Natural killer cell (primary cell): ENCODE data around the gene MICAL2. TPM values are rescaled to one million over a fixed set of nuclear protein-coding genes. Genes with fewer than 3 reads are reported as not detected.

Source experiments
- ATAC-seq, 3 donors: fragments of 150-1000 bp in 2 of 3; fragments of 200-7000 bp in 1 of 3; cut with Tn5 transposase; 1 replicate in 1 of 3; 2 replicates in 2 of 3; pipeline ENCODE4 v1.10.0; 2021; ENCODE audit warnings: mild to moderate bottlenecking in 2 of 3, moderate library complexity in 2 of 3
- DNase-seq, 2 donors: peaks; one replicate each; pipeline versions ENCODE4 v3.0.0 to v3.0.0-alpha.2; 2013 to 2021; ENCODE audit warnings: mixed read lengths in 1 of 2
- H3K27ac ChIP-seq: one replicate; pipeline ENCODE4 v1.5.1; 2013; ENCODE audit warnings: mild to moderate bottlenecking, low read length
- H3K27me3 ChIP-seq: one replicate; pipeline ENCODE4 v1.6.1; 2013; ENCODE audit warnings: low read length; ENCODE audit not compliant: control insufficient read depth, insufficient read depth
- H3K36me3 ChIP-seq: one replicate; pipeline ENCODE4 v1.6.1; 2013; ENCODE audit warnings: low read length; ENCODE audit not compliant: control insufficient read depth, insufficient read depth
- H3K4me1 ChIP-seq: one replicate; pipeline ENCODE4 v1.6.1; 2013; ENCODE audit warnings: low read length; ENCODE audit not compliant: control insufficient read depth, insufficient read depth
- H3K4me3 ChIP-seq: one replicate; pipeline ENCODE4 v1.5.1; 2013; ENCODE audit warnings: low read length
- H3K9me3 ChIP-seq: one replicate; pipeline ENCODE4 v1.6.1; 2013; ENCODE audit warnings: low read length; ENCODE audit not compliant: control insufficient read depth, insufficient read depth
- H3K27ac Mint-ChIP-seq, 2 donors: one replicate each; pipeline ENCODE4 v1.8.0; 2022; ENCODE audit warnings: mild to moderate bottlenecking in 2 of 2, mixed read lengths in 2 of 2, moderate library complexity in 1 of 2
- H3K27me3 Mint-ChIP-seq, 2 donors: one replicate each; pipeline ENCODE4 v1.8.0; 2022; ENCODE audit warnings: low read depth in 2 of 2, mixed read lengths in 2 of 2
- H3K36me3 Mint-ChIP-seq: one replicate; pipeline ENCODE4 v1.8.0; 2022; ENCODE audit warnings: mixed read lengths
- H3K4me1 Mint-ChIP-seq, 2 donors: one replicate each; pipeline ENCODE4 v1.8.0; 2022; ENCODE audit warnings: mixed read lengths in 2 of 2
- H3K4me3 Mint-ChIP-seq: one replicate; pipeline ENCODE4 v1.8.0; 2022; ENCODE audit warnings: mild to moderate bottlenecking, moderate library complexity, mixed read lengths
- H3K9me3 Mint-ChIP-seq, 2 donors: one replicate each; pipeline ENCODE4 v1.8.0; 2022; ENCODE audit warnings: mixed read lengths in 2 of 2
- CTCF ChIP-seq: fragments of 200-600 bp; IDR thresholded peaks from one replicate; pipeline ENCODE4 v1.8.0; 2022; ENCODE audit warnings: antibody characterized with exemption
- WGBS: methylation state at CpG from one replicate; pipeline ENCODE4 v1.1.7; 2013; ENCODE audit warnings: missing lambda C conversion rate; ENCODE audit not compliant: insufficient coverage; 5-methylcytosine and 5-hydroxymethylcytosine counted together
- intact Hi-C: fragments of 100-400 bp; cut with micrococcal nuclease; formaldehyde crosslinking; loops from one replicate; pipeline ENCODE4 v1.14.2; 2022
- total RNA-seq, 4 donors: library from RNA; stranded (reverse); fragments of 120-200 nt in 1 of 4; gene quantifications; one replicate each; pipeline versions ENCODE4 v1.2.3 to v1.2.4, GENCODE V29; 2013 to 2022

The MICAL2 gene
- total RNA-seq, 3 donors from 2014 or later (not counting 1 experiment from before 2014, with no cell fraction given), result 54.6 to 68.6 (median 57.4) TPM

DNA sequence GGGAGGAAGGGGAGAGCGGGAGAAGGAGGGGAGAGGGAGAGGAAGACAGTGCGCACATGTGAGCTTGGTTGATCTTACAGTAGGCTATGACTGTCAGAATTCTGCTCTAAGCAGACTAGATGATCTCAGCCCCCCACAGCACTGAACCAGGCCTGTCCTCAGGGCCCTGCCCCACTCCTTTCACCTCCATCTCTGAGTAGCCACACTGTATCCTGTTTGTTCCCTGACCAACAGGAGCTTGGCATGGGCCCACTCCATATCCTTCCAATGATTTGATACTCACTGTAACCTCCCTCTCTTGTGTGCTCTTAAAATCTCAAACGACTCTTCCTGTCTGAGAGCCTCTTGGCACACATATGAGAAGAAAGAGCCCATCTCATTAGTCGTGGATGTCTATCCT lies 180.9 kb downstream of the MICAL2 start:
- Mint-ChIP-seq H3K4me3 (no peak overlapping the region), H3K4me1 (peaks cover 7 to 8% of the 10 kb centered on the region in 2 donors), H3K9me3 (no peaks in the 10 kb centered on the region), H3K36me3 (no peaks in the 10 kb centered on the region), H3K27me3 (no peaks in the 10 kb centered on the region), H3K27ac (no peak overlapping the region)
- intact Hi-C loops, result no loop called here
- Histone ChIP-seq H3K9me3 (no peaks in the 10 kb centered on the region), H3K27ac (no peak overlapping the region), H3K36me3 (no peaks in the 10 kb centered on the region), H3K4me3 (no peak overlapping the region), H3K27me3 (no peaks in the 10 kb centered on the region), H3K4me1 (peaks cover 9% of the 10 kb centered on the region)
- WGBS, result 88% methylated on average over 4 of the region's 4 CpGs
- DNase-seq (no peak), ATAC-seq (no peak)
- TF ChIP-seq CTCF, result no peak

GRCh38 chr11:12291766-12292165 lies 181.4 kb downstream of the MICAL2 start:
- H3K4me3 Mint-ChIP-seq, result no peak overlapping the region
- H3K9me3 ChIP-seq, result no peaks in the 10 kb centered on the region
- H3K27ac ChIP-seq, result no peak overlapping the region
- H3K27me3 Mint-ChIP-seq, result no peaks in the 10 kb centered on the region
- H3K36me3 ChIP-seq, result no peaks in the 10 kb centered on the region
- no peaks in the 10 kb centered on the region for H3K9me3 Mint-ChIP-seq
- WGBS, result 78% methylated on average over 4 of the region's 4 CpGs
- DNase-seq (no peak), ATAC-seq (no peak)
- no peaks in the 10 kb centered on the region for H3K27me3 ChIP-seq
- H3K4me1 Mint-ChIP-seq, result peaks cover 7 to 8% of the 10 kb centered on the region in 2 donors
- intact Hi-C loops, result no loop called here
- no peak for TF ChIP-seq CTCF
- peaks cover 9% of the 10 kb centered on the region for H3K4me1 ChIP-seq
- H3K27ac Mint-ChIP-seq, result no peak overlapping the region
- H3K4me3 ChIP-seq, result no peak overlapping the region
- no peaks in the 10 kb centered on the region for H3K36me3 Mint-ChIP-seq

GRCh38 chr11:12292766-12293165 lies 182.4 kb downstream of the MICAL2 start:
- Mint-ChIP-seq H3K36me3 (no peaks in the 10 kb centered on the region), H3K4me1 (peaks cover 7 to 8% of the 10 kb centered on the region in 2 donors), H3K27me3 (no peaks in the 10 kb centered on the region), H3K9me3 (no peaks in the 10 kb centered on the region), H3K4me3 (no peak overlapping the region), H3K27ac (no peak overlapping the region)
- no peaks in the 10 kb centered on the region for H3K27me3 ChIP-seq
- no peak for ATAC-seq
- TF ChIP-seq CTCF, result no peak
- intact Hi-C loops, result no loop called here
- no peak for DNase-seq
- no peak overlapping the region for H3K27ac ChIP-seq
- H3K4me3 ChIP-seq, result no peak overlapping the region
- peaks cover 9% of the 10 kb centered on the region for H3K4me1 ChIP-seq
- WGBS, result 88% methylated on average over 1 of the region's 1 CpG
- H3K9me3 ChIP-seq, result no peaks in the 10 kb centered on the region
- no peaks in the 10 kb centered on the region for H3K36me3 ChIP-seq

GRCh38 chr11:12293486-12293885 lies 183.1 kb downstream of the MICAL2 start:
- Mint-ChIP-seq H3K9me3 (no peaks in the 10 kb centered on the region), H3K4me1 (peaks cover 7 to 8% of the 10 kb centered on the region in 2 donors), H3K36me3 (no peaks in the 10 kb centered on the region), H3K27ac (no peak overlapping the region), H3K4me3 (no peak overlapping the region), H3K27me3 (no peaks in the 10 kb centered on the region)
- no peak overlapping the region for H3K27ac ChIP-seq
- WGBS, result 88% methylated on average over 6 of the region's 6 CpGs
- no peak for ATAC-seq
- no peak for DNase-seq
- no peaks in the 10 kb centered on the region for H3K9me3 ChIP-seq
- intact Hi-C loops, result no loop called here
- peaks cover 9% of the 10 kb centered on the region for H3K4me1 ChIP-seq
- H3K27me3 ChIP-seq, result no peaks in the 10 kb centered on the region
- no peak overlapping the region for H3K4me3 ChIP-seq
- no peaks in the 10 kb centered on the region for H3K36me3 ChIP-seq
- TF ChIP-seq CTCF, result no peak
